Loucy (cell line): ENCODE measurements around the gene SCARB1.

Experiments used
- EZH2phosphoT487 ChIP-seq: fragments of 200-600 bp; IDR thresholded peaks from 2 replicates; pipeline ENCODE4 v1.6.1; 2018; ENCODE audit warnings: antibody characterized with exemption, mild to moderate bottlenecking, moderate library complexity, borderline replicate concordance
- TF ChIP-seq, protein P1 (sequence below): fragments of 200-600 bp; sonication (generic); conservative IDR thresholded peaks from 2 replicates; pipeline ENCODE4 v1.5.1; 2014; ENCODE audit warnings: mild to moderate bottlenecking, antibody characterized with exemption, low read length

DNA sequence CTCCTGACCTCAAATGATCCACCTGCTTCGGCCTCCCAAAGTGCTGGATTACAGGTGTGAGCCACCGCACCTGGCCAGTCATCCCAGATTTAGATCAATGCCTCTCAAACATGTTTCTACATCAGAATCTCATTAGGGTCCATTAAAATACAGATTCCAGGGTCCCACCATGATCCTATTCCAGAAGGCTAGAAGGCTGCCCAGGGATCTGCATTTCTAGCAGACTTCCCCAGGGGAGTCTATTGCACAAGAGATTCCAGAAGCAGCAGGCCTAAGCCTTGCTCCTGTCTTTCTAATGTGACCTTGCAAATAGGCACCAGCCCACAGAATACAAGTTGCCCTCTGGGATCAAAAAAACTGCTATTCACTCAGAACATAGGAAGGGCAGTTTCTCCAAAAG is 81.5 kb downstream of the SCARB1 start:
- TF ChIP-seq, protein P1, sequence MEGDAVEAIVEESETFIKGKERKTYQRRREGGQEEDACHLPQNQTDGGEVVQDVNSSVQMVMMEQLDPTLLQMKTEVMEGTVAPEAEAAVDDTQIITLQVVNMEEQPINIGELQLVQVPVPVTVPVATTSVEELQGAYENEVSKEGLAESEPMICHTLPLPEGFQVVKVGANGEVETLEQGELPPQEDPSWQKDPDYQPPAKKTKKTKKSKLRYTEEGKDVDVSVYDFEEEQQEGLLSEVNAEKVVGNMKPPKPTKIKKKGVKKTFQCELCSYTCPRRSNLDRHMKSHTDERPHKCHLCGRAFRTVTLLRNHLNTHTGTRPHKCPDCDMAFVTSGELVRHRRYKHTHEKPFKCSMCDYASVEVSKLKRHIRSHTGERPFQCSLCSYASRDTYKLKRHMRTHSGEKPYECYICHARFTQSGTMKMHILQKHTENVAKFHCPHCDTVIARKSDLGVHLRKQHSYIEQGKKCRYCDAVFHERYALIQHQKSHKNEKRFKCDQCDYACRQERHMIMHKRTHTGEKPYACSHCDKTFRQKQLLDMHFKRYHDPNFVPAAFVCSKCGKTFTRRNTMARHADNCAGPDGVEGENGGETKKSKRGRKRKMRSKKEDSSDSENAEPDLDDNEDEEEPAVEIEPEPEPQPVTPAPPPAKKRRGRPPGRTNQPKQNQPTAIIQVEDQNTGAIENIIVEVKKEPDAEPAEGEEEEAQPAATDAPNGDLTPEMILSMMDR = no peak
- TF ChIP-seq EZH2phosphoT487 = no peak
